Measurements from ENCODE around the gene ANKRD34A.
"Not testable (repeated sequence)": the region's sequence is repeated elsewhere in the genome, so short reads cannot be mapped to it uniquely, and the experiment has no call there.

Gene ANKRD34A

GRCh38 chr1:145944532-145944931, 19.8 kb downstream of the ANKRD34A start:
- no peak for DNase-seq (ENCODE audit: low spot score)

- DNase-seq (ENCODE audit: low spot score): no peak
Observed at GRCh38 chr1:145942871-145943270, 21.5 kb downstream of the ANKRD34A start.

DNA sequence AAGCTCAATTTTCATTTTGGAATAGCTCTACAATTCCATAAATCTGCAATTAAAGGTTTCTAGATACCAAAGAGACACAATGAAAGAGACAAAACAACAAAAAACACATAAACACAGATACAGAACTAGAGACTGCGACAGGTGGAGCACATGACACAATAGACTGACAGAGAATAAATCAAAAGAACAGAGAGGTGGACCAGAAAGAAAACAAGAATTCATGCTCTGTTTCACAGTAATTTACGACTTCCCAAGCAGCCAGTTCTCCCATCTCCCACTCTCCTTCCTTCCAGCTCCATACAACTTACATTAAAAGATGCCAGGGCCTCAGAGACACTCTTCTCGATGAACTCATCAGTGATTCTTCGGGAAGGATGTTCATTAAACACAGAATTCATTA, 22.0 kb downstream of the ANKRD34A start:
- DNase-seq (ENCODE audit: low spot score): peak; percentile 2

DNA sequence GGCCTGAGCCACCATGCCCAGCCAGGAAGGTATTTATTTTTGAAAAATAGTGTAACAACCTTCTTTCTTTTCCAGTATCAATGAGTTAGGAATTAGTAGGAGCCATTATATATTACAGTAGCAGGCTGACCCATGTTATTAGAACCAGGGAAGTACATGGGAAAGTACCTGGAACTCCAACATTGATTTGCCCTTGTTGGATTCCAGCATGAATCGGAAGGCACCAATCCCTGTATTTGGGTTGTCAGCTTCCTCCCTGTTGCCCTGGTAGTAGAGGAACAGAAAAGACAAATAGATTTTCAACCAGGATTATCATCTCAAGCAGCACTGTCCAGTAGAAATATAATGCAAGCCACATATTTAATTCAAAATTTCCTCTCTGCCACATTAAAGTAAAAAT, 26.9 kb downstream of the ANKRD34A start:
- DNase-seq (ENCODE audit: low spot score): no peak

- no peak for DNase-seq (ENCODE audit: low spot score)
Observed at GRCh38 chr1:145936247-145936646, 28.1 kb downstream of the ANKRD34A start.

DNA sequence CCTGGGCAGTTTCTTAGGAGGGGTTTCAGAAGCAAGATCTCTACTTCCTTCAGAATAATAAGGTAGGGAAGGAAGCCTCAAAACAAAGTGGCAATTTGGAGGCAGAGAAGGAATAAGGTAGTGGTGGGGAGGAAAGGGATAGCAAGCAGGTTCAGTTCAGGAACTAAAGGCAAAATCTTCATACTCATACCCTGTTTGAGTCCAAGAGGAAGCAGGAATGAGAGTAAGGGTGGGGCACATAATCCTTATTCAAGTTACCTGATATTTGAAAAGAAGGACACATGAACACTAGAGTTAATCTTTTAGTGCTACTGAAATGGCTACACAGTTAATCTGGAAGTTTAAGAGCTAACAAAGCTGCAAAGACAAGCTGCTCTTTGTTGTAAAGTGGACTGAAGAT, 28.7 kb downstream of the ANKRD34A start:
- no peak for DNase-seq (ENCODE audit: low spot score)

DNA sequence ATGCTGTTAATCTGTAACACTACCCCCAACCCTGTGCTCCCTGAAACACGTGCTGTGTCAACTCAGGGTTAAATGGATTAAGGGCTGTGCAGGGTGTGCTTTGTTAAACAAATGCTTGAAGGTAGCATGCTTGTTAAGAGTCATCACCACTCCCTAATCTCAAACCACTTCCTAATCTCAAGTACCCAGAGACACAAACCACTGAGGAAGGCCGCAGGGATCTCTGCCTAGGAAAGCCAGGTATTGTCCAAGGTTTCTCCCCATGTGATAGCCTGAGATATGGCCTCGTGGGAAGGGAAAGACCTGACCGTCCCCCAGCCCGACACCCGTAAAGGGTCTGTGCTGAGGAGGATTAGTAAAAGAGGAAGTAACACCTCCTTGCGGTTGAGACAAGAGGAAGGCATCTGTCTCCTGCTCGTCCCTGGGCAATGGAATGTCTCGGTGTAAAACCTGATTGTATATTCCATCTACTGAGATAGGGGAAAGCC, 31.8 kb downstream of the ANKRD34A start:
- not testable (repeated sequence) for DNase-seq (ENCODE audit: low spot score)

GRCh38 chr1:145927916-145928643, 36.3 kb downstream of the ANKRD34A start:
- no peak for DNase-seq (ENCODE audit: low spot score)

- DNase-seq (ENCODE audit: low spot score): peak; percentile 98
Observed at GRCh38 chr1:145927063-145927886, 37.1 kb downstream of the ANKRD34A start, which contains the start of gene RBM8A. Gene RBM8A, minus strand, starts transcription at chr1:145927484. Its CDS starts 58 bp downstream, at chr1:145927426.

- no peak for DNase-seq (ENCODE audit: low spot score)
Observed at GRCh38 chr1:145926686-145927062, 37.7 kb downstream of the ANKRD34A start.

DNA sequence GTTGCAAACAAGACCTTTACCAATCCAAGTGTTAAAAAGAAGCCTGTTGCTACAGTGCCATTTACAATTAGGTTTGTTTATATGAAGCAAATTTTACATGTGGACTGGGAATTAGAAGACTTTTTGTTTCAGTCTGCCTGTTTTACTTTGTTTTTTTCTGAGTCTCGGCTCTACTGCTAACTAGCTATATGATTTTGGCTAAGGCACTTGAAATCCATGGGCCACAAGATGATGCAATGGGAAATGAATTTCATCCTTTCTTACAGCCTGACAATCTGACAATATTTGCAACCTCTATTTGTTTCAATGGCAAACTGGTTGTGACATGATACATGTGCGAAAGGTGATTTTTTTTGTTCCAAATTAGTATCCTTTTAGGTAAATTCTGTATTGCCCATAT, 42.1 kb downstream of the ANKRD34A start:
- DNase-seq (ENCODE audit: low spot score): no peak

DNA sequence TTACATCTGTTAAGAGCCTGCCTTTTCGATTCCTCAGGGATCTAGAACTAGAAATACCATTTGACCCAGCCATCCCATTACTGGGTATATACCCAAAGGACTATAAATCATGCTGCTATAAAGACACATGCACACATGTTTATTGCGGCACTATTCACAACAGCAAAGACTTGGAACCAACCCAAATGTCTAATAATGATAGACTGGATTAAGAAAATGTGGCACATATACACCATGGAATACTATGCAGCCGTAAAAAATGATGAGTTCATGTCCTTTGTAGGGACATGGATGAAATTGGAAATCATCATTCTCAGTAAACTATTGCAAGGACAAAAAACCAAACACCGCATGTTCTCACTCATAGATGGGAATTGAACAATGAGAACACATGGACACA, 44.1 kb downstream of the ANKRD34A start:
- DNase-seq (ENCODE audit: low spot score): not testable (repeated sequence)

GRCh38 chr1:145918992-145919939, 45.1 kb downstream of the ANKRD34A start:
- DNase-seq (ENCODE audit: low spot score): peak; percentile 17

DNA sequence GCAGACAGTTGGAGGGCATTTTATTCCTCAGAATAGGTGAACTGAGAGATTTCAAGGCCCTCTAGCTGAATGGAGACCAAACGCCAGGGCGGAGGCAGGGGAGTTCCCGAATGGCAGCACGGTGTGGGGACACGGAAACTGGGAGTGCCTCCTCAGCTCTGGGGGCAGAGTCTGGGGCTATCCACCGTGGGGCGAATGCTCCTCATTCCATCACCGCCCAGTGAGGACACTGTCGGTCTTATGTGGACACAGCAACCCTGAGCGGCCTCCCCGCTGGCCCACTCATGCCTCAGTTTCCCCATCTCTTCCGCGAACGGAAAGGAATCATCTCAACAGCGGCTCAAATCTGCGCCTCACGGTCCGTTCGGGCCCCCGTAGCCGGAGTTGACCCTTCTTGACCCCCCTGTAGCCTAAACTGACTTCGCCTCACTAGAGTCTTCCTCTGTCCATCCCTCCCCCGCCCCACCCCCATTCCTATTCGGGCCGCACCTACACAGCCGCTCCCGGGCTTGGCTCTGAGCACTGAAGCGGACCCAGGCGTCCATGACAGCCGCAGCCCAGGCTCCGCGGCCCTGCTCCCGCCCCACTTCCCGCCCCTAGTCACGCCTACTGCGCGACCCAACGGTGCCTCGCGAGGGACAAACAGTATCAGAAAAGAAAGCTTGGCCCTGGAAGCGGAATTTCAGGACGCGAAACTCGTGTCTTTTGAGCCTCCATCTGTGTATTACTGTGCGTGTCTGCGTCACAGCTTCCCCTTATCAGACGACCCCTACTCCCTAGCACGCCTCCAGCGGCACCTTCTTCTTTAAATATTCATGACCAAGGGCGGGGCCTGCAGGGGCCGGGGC, 46.0 kb downstream of the ANKRD34A start, which contains the start of gene PEX11B:
Gene PEX11B (minus strand): TSS at position 574 of the 848 bp plus-strand sequence. CDS start 29 bp downstream, at position 545.
- peak; percentile 90 for DNase-seq (ENCODE audit: low spot score)

DNA sequence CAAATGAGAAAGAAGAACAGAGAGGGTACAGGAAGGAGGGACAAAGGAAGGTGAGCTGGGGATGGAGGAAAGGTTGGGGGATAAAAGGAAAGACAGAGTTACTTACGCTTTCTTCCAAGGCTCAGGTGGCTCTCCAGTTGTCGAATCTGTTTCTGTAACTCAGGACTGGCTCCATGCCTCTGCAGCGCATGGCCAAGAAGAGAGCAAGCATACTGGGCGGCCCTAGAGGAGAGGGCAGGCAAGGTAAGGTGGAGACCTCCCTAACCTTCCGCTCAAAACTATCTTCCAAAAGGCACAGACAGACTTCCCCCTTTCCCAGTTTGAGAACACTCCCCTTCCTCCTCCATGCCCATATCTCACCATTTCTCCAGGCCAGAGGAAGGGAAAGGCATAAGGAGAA, 46.8 kb downstream of the ANKRD34A start:
- no peak for DNase-seq (ENCODE audit: low spot score)

DNA sequence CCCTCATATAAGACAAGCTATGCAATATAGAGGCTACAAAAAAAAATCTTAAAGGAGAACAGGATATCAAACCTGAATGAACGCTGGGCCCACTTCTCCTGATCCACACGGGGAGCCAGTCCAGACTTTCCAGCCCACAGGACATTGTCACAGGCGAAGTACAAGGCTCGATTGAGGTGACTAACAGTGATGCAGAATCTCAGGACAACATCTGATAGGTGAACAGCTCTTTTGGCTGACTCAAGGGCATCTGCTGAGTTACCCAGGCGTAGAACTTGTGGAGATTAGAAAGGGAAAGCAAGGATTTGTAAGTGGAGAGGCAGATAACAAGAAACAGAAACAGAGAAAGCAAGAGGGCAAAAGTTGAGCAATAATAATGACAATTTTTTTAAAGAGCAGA, 47.6 kb downstream of the ANKRD34A start:
- DNase-seq (ENCODE audit: low spot score): no peak

GRCh38 chr1:145912128-145912641, 52.2 kb downstream of the ANKRD34A start:
- DNase-seq (ENCODE audit: low spot score): no peak

All from hematopoietic multipotent progenitor cell treated with erythropoietin and hydrocortisone succinate and interleukin-3 and kit ligand, for 17 days (in vitro differentiated cells).